GM18858 (cell line): ENCODE results near the gene CDCP2.
"Not testable (repeated sequence)": the region's sequence is repeated elsewhere in the genome, so short reads cannot be mapped to it uniquely, and the experiment has no call there.

Experiments
- ATAC-seq: cut with Tn5 transposase; IDR thresholded peaks from one replicate; pipeline ENCODE4 v1.9.1; 2021; ENCODE audit not compliant: unreplicated experiment

CDCP2 gene

GRCh38 chr1:54168206-54168965 is 15.6 kb upstream of the CDCP2 start:
- ATAC-seq: no peak

GRCh38 chr1:54167422-54168139 is 14.8 kb upstream of the CDCP2 start:
- ATAC-seq: no peak

GRCh38 chr1:54166357-54166756 is 13.6 kb upstream of the CDCP2 start:
- not testable (repeated sequence) for ATAC-seq

GRCh38 chr1:54165146-54165545 is 12.3 kb upstream of the CDCP2 start:
- ATAC-seq: no peak

- ATAC-seq: no peak
Measured at GRCh38 chr1:54163573-54163972, 10.8 kb upstream of the CDCP2 start.

GRCh38 chr1:54163051-54163450 is 10.3 kb upstream of the CDCP2 start:
- no peak for ATAC-seq

GRCh38 chr1:54161495-54162168 is 8.8 kb upstream of the CDCP2 start:
- ATAC-seq: no peak

GRCh38 chr1:54160351-54160750 is 7.6 kb upstream of the CDCP2 start:
- ATAC-seq: no peak

GRCh38 chr1:54159733-54160316 is 7.0 kb upstream of the CDCP2 start:
- no peak for ATAC-seq

GRCh38 chr1:54158071-54158470 is 5.3 kb upstream of the CDCP2 start:
- ATAC-seq: no peak

- ATAC-seq: no peak
Measured at GRCh38 chr1:54157401-54157800, 4.6 kb upstream of the CDCP2 start.

GRCh38 chr1:54156986-54157385 is 4.2 kb upstream of the CDCP2 start:
- no peak for ATAC-seq

- no peak for ATAC-seq
Measured at GRCh38 chr1:54156201-54156600, 3.4 kb upstream of the CDCP2 start.

GRCh38 chr1:54153535-54154439 is 987 bp upstream of the CDCP2 start:
- ATAC-seq: no peak

GRCh38 chr1:54151013-54151412 is 1.8 kb downstream of the CDCP2 start:
- no peak for ATAC-seq

- ATAC-seq: no peak
Measured at GRCh38 chr1:54149734-54150133, 3.1 kb downstream of the CDCP2 start.

GRCh38 chr1:54144366-54144765 is 8.4 kb downstream of the CDCP2 start:
- ATAC-seq: no peak

- ATAC-seq: no peak
Measured at GRCh38 chr1:54142146-54142900, 10.5 kb downstream of the CDCP2 start.

GRCh38 chr1:54139711-54140110 is 13.1 kb downstream of the CDCP2 start:
- ATAC-seq: no peak

GRCh38 chr1:54138994-54139393 is 13.8 kb downstream of the CDCP2 start:
- ATAC-seq: no peak
